ENCODE measurements around the gene NEDD4L.
A peak's percentile ranks its signal among the peaks of the same experiment; 100 is the strongest.

Gene NEDD4L

GRCh38 chr18:58254873-58255511, 211.0 kb downstream of the NEDD4L start (continued):
- no peak for TF ChIP-seq ZNF416 (tag by site-specific recombination; IDR thresholded peaks at IDR 0.05)
- no peak for TF ChIP-seq GLI2 (tag by site-specific recombination; IDR thresholded peaks at IDR 0.05; ENCODE audit: borderline replicate concordance, low read depth)
- TF ChIP-seq GLI4 (tag by site-specific recombination; IDR thresholded peaks at IDR 0.05) = no peak
- TF ChIP-seq BCL11A (tag by site-specific recombination; IDR thresholded peaks at IDR 0.05; ENCODE audit: low read depth) = no peak
- no peak for TF ChIP-seq ZNF169 (tag by site-specific recombination; IDR thresholded peaks at IDR 0.05)
- TF ChIP-seq ZNF792 (tag by site-specific recombination; IDR thresholded peaks at IDR 0.05) = no peak
- TF ChIP-seq ZNF18 (tag by site-specific recombination; IDR thresholded peaks at IDR 0.05) = no peak
- no peak for TF ChIP-seq ZNF639 (tag by site-specific recombination; IDR thresholded peaks at IDR 0.05)
- TF ChIP-seq RBAK (tag by site-specific recombination; IDR thresholded peaks at IDR 0.05) = no peak
- TF ChIP-seq ZNF610 (tag by site-specific recombination; IDR thresholded peaks at IDR 0.05; ENCODE audit: borderline replicate concordance) = no peak
- no peak for TF ChIP-seq ZNF707 (tag by site-specific recombination; IDR thresholded peaks at IDR 0.05)
- TF ChIP-seq HOXC10 (CRISPR knock-in tag; IDR thresholded peaks at IDR 0.05) = no peak
- no peak for TF ChIP-seq ZNF24 (tag by site-specific recombination; IDR thresholded peaks at IDR 0.05)
- TF ChIP-seq REST (tag by site-specific recombination; IDR thresholded peaks at IDR 0.05) = no peak
- TF ChIP-seq ZFP41 (tag by site-specific recombination; IDR thresholded peaks at IDR 0.05; ENCODE audit: borderline replicate concordance) = no peak
- TF ChIP-seq ZNF555 (tag by site-specific recombination; conservative IDR thresholded peaks at IDR 0.05) = no peak
- TF ChIP-seq BCL11B (tag by site-specific recombination; IDR thresholded peaks at IDR 0.05; ENCODE audit: low read depth) = no peak
- TF ChIP-seq ZNF837 (tag by site-specific recombination; IDR thresholded peaks at IDR 0.05) = no peak
- peak; percentile 73 for TF ChIP-seq SP7 (tag by site-specific recombination; IDR thresholded peaks at IDR 0.05)
- no peak for TF ChIP-seq ZNF184 (tag by site-specific recombination; IDR thresholded peaks at IDR 0.05)
- no peak for TF ChIP-seq ZNF585B (tag by site-specific recombination; IDR thresholded peaks at IDR 0.05)
- TF ChIP-seq ZNF37A (tag by site-specific recombination; IDR thresholded peaks at IDR 0.05) = no peak
- no peak for TF ChIP-seq ZNF658 (tag by site-specific recombination; IDR thresholded peaks at IDR 0.05)
- TF ChIP-seq ZFP37 (tag by site-specific recombination; IDR thresholded peaks at IDR 0.05) = 0 out of 2 replicates have a peak, but pooled peaks have one; percentile 48
- TF ChIP-seq ZNF548 (tag by site-specific recombination; IDR thresholded peaks at IDR 0.05) = no peak
- 0 out of 2 replicates have a peak, but pooled peaks have one; percentile 23 for TF ChIP-seq PRDM10 (tag by site-specific recombination; IDR thresholded peaks at IDR 0.05)
- no peak for TF ChIP-seq ZNF521 (tag by site-specific recombination; IDR thresholded peaks at IDR 0.05)
- TF ChIP-seq ZNF530 (tag by site-specific recombination; IDR thresholded peaks at IDR 0.05; ENCODE audit: low read depth) = no peak
